ENCODE measurements around the gene SCN10A.

DNA sequence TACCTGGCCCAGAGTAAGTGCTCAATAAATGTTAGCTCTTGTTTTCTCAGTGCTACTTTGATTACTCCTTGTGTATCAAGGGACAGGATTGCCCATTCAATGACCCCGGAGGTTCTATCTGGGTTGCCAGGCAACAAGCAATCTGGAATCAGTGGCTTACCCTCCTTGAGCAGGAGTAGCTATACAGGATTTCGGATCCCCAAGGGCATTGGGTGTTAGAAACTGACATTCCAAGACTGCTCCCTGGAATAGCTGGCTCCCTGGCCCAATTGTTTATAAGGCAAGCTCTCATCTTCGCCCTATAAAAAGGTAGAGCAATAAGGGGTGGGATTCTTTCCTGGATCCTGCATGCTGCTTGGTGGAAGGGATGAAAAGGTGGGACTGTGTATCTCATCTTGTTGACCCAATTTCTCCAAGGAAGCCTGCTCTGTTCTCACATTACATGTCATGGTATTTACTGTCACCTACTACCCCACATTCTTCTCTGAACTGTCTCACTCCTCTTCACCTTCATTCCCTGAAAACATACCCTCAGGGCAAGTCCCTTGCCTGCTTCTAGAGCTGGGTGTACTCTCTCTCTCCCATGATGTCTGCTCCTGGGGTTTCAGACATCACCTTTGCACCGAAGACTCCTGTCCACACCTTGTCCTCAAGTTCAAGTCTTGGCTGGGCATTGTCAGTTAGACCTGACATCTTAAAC, 26.4 kb upstream of the SCN10A start:
- TF ChIP-seq EZH2 (IDR thresholded peaks at IDR 0.05; ENCODE audit: insufficient read depth, poor library complexity, severe bottlenecking) (no peak), EZH2phosphoT487 (IDR thresholded peaks at IDR 0.05; ENCODE audit: insufficient read depth, low read depth) (no peak)
